Left renal cortex interstitium (tissue), 4 donors: ENCODE results near the gene UACA. TPM values are rescaled to one million over a fixed set of nuclear protein-coding genes. Genes with fewer than 3 reads are reported as not detected.
"Not testable (repeated sequence)": the region's sequence is repeated elsewhere in the genome, so short reads cannot be mapped to it uniquely, and the experiment has no call there.

ENCODE experiments used
- DNase-seq, 4 donors: peaks; one replicate each; pipeline ENCODE4 v3.0.0-alpha.2; 2013; ENCODE audit warnings: low read depth in 4 of 4, low spot score in 2 of 4, missing footprints in 1 of 4
- polyA plus RNA-seq, 4 donors: library from polyadenylated mRNA; unstranded; fragments of 120-200 nt; gene quantifications; one replicate each; pipeline ENCODE4 v1.2.1, GENCODE V29; 2013; ENCODE audit not compliant: insufficient read length in 4 of 4

UACA gene
- polyA plus RNA-seq, 4 donors: 86.6 to 131 (median 97.9) TPM

DNA sequence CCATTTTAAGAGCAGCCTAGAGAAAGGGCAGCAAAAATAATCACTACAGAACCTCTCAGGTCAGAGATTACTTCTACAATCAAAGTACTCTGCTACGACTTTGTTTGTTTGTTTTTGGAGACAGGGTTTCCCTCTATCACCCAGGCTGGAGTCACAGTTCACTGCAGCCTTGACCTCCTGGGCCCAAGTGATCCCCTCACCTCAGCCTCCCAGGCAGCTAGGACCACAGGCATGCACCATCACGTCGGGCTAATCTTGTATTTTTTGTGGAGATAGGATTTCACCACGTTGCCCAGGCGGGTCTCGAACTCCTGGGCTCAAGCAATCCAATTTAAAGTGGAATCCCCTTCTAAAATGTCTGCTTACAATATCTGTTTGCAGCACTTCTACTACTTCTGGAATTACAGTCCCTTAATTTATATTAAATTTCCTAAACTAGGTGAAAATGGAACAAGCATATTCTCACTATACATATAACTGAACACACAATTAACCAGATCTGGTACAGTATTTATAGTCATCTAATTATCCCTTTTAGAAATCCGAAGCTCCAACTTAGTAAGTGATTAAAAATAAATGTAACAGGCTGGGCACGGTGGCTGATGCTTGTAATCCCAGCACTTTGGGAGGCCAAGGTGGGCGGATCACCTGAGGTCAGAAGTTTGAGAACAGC lies 4.4 kb downstream of the UACA start:
- DNase-seq: no peak

DNA sequence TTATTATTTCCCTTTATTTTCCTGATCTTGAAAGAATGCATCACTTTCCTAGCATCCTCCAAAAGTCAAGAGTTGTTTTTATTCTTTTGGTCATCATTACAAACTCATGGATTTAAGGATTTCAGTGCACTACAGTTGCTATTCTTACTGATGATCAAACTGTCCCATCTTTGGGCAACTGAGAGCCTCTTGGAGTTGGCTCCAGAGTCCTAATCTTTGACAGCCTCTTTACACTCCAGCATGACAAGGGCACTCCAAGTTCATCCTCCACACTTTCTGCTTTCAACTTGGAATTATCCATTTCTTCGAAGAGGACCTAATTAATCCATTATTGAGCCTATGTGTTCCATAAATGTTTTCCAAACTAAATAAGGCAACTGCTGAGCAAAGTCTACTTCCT lies 5.7 kb downstream of the UACA start:
- no peak for DNase-seq

DNA sequence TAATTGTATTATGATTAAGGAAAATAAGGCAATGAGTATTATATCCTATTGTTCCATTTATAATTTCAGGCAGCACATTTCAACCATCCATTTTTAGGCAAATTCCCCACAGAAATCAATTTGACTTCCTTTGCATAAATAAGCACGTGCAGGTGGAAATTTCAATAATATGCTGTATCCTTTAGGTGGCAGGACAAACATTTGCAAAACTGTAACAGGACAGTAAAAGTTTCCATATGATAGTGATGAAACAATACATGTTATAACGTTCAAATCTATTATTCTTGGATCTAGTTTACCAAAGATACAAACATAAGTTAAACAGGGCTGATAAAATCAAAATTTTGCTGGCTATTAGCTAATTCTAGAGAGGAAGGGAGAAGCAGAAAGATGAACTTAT lies 8.5 kb downstream of the UACA start:
- no peak for DNase-seq

DNA sequence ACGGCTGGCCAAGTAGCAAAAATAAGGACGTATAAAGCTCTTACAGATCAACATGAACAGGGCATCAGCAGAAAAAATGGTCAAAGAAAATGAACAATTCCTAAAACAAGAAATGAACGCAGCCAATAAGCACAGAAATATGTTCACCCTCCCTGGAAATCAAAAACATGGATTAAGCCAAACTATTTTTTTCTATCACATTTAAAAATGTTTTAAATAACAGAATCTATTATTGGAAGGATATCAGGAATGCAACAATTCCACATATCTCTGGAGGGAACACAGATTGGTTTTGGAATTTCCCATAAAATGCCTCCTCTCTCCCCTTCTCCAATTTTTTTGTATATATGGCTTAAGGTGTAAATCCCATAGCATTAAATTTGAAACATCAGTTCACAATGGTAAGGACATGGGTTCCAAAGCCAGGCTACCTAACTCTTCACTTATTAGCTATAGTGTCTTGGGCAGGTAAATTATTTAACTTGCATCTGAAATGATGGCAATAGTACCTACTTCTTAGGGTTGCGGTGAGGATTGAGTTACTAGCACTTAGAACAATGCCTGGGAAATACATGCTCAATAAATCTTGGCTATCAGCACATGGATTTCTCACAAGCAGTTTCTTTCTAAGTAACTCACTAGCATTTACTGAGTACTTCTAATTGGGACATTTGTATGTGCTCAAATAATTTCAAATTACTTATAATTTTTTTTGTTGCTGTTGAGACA lies 10.1 kb downstream of the UACA start:
- no peak for DNase-seq

DNA sequence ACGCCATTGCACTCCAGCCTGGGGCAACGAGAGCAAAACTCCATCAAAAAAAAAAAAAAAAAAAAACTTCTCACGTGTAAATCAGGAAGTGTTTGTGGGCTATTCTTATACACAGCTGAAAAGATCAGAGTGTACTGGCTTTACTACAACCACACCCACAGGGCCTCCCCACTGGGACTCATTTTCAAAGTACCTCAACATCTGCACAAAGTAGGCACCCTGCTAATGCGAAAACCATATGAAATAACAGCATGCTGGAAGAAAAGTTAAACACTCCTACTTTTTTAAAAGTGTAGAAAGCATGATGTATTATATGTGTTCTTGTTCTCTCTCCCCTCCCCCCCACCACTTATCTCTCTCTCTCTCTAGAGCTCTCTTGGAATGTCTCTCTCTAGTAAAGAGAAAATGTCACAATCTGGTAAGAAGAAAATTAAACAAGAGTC lies 11.1 kb downstream of the UACA start:
- no peak for DNase-seq

DNA sequence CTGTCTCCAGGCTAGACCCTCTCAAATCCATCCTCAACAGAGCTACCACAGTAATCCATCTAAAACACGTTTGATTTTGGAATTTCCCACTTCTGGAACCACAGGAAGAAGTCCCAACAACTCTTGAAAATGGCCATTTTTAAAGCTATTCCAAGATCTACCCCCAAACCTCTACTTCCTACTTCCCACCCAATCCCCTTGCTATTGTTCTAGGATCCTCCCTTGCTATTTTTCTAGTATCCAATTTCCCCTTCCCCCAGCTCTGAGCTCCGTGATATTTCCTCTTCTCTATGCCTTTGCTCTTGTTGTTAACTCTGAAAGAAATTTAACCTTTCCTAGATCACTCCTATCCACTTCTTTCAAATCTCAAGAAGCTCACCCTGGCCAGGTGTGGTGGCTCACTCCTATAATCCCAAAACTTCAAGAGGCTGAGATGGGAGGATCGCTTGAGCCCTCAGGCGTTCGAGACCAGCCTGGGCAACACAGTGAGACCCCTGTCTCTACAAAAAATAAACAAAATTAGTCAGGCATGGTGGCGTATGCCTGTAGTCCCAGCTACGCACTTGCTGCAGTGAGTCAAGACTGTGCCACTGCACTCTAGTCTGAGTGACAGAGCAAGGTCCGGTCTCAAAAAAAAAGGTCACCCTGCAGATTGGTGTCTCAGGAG lies 13.0 kb downstream of the UACA start:
- no peak for DNase-seq

DNA sequence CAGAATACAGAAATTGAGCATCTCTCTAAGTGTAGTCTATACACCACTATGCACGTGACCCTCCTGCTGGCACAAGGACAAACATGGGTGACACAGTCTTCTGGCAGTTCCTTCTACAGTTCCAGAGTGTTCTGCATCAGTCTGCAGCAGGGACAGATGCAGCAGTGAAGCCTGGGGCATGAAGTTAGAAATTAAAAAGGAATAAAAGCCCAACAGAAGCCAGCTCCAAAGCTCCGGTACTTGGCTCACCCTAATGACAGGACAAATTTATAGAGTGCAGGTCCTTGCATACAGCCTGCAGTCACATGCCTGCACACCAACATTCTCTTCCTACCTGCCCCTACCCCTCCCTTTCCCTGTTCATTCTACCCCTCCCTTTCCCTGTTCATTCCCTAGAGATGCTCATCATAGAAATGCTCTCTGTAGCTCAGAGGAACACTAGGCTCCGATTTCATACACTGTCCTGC lies 15.0 kb downstream of the UACA start:
- no peak for DNase-seq

DNA sequence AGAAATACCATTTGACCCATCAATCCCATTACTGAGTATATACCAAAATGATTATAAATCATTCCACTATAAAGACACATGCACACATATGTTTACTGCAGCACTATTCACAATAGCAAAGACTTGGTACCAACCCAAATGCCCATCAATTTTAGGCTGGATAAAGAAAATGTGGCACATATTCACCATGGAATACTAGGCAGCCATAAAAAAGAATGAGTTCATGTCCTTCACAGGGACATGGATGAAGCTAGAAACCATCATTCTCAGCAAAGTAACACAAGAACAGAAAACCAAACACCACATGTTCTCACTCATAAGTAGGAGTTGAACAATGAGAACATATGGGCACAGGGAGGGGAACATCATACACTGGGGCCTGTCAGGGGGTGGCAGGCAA lies 16.8 kb downstream of the UACA start:
- DNase-seq: not testable (repeated sequence)

DNA sequence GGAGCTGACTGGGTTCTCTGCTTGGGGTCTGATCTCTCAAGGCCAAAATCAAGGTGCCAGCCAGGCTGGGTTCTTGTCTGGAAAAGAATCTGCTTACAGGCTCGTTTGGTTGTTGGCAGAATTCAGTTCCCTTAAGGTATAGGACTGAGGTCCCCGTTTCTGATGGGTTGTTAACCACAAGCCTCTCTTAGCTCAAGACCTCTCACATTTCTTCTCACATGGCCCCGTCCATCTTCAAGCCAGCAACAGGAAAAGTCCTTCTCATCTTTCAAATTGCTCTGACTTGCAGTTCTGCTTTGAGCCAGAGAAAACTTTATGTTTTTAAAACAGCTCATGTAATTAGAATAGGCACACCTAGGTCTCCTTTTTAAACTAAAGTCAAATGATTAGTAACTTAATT lies 20.4 kb downstream of the UACA start:
- no peak for DNase-seq

DNA sequence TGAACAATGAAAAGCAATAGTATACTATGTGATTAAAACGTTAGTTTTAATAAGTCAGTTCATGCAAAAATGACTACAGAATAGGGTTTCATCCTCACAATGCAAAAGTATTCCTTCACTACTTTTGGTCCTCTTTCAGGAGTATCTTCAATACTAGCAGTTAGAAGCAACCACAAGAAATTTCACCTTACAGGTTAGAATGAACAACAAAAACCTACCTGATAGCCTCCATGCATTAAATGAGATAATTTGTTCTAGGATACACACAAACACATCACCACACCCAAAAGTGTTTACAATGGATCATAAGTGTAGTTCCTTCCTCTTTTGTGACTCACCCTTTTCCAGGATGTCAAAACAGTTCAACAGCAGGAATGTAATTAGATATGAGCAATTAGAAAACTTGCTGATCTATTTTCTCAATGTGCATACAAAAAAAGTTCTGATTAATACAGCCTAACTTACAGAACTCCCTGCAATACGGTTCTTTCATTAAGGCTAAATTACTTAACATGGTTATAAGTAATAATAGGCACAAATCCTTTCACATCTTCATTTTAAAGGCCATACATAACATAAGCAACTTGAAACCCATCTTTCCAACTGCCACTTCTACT lies 21.6 kb downstream of the UACA start:
- no peak for DNase-seq

DNA sequence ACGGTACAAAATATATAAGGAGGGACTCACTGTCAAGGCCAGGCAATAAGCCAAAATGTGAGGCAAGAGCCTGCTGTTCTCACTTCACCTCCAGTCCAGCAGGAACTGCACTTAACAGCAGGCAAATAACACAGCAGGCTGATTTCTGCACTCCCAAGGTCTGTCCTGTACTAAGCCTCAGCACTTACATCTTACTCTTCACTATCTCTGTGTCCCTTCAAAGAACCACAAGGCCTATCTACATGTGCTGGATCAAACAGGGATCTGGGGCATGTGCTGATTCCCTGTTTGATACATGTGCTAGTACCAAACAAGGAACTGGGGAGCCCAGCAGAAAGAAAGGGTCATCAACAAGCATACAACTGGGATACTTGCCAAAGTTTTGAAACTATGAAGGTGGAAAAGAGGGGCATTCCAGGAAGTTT lies 22.2 kb downstream of the UACA start:
- no peak for DNase-seq

DNA sequence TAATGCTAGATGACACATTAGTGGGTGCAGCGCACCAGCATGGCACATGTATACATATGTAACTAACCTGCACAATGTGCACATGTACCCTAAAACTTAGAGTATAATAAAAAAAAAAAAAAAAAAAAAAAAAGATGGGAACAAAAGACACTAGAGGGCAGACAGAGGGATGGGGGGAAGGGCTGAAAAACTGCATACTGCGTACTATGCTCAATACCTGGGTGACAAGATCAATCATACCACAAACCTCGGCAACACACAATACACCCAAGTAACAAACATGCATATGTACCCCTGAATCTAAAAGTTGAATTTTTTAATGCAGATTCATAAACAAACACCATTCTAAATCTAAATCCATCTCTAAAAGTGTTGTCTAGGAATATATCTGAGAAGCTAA lies 28.3 kb downstream of the UACA start:
- DNase-seq: not testable (repeated sequence)

DNA sequence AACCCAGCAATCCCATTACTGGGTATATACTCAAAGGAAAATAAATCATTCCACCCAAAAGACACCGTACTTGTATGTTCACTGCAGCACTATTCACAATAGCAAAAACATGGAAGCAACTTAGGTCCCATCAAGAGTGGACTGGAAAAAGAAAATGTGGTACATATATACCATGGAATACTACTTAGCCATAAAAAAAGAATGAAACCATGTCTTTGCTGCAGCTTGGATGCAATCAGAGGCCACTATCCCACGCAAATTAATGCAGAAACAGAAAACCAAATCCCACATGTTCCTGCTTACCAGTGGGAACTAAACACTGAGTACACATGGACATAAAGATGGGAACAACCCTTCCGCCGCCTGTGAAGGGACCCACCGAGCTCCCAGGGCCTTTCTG lies 34.2 kb downstream of the UACA start:
- DNase-seq: no peak

DNA sequence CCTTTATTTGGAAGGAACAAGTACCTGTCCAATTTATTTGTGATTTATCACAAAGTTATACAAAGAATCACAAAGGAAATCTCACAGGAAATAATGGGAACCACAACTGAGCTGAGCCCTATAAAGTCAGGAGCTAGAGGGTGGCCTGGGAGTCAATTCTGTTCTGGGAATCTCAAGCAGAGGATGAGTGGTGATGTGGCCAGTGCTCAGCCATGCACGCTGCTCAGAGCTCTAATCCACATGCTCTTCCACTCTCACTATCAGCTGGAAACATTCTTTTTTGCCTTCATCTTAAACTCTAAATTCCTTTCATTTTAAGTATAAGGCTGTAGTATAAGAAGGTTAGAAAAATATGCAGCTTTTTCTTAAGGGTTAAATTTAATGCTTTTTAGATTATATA lies 36.6 kb downstream of the UACA start:
- no peak for DNase-seq

DNA sequence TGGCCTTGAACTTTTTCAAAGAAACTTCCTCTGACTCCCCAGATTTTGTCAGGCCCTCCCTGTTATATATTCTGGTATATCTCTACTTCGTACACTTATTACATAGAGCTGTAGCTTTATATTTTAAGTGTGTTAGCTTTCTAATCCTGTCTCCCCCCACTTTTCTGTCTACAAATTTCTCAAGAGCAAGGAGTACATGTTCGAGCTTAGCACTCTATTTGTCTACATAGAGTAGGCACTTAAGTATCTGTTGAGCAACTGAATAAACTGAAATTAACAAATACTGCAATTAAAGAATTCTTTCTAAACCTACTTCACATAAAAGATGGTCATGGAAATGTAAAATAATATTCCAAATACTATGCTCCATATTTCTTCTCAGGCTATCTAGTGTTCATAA lies 39.4 kb downstream of the UACA start:
- no peak for DNase-seq

DNA sequence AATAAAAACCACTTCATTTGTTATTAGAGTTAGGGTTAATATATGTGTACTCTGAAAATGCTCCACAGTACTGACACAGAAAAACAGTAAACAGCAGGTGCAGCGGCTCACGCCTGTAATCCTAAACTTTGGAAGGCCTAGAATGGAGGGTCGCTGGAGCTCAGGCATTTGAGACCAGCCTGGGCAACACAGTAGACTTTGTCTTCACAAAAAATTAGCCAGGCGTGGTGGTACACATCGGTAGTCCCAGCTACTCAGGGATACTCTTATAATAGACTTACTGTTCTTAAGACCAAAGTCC lies 40.3 kb downstream of the UACA start:
- no peak for DNase-seq

DNA sequence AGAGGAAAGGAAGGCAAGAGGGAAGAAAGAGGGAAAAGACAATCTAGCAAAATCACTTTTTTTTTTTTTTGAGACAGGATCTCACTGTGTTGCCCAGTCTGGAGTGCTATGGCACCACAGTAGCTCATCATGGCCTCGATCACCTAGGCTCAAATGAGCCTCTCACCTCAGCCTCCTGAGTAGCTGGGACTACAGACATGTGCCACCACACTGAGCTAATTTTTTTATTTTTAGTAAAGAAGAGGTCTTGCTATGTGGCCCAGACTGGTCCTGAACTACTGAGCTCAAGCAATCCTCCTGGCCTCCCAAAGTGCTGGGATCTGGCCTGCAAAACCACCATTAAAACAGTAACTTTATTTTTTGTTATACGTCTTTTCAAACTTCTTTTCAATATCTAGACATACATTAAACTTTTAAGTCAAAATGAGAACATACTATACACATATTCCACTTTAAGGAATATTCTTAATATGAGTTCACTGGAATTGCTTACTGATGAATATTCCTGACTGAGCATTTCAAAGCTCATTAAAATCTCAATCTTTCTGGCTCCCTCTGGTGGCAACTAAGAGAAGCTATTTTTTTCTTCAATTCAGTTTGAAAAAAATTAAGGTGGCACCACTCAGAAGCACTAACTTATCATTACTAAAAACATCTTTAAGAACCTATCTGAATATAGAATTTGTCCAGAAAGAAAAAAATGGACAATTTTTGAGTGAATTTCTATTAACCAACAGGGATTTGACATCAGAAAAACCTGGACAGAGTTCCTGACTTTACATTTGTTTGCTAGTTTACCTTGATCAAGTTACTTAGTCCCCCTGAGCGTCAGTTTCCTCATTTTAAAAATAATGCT lies 40.9 kb downstream of the UACA start:
- DNase-seq: no peak

DNA sequence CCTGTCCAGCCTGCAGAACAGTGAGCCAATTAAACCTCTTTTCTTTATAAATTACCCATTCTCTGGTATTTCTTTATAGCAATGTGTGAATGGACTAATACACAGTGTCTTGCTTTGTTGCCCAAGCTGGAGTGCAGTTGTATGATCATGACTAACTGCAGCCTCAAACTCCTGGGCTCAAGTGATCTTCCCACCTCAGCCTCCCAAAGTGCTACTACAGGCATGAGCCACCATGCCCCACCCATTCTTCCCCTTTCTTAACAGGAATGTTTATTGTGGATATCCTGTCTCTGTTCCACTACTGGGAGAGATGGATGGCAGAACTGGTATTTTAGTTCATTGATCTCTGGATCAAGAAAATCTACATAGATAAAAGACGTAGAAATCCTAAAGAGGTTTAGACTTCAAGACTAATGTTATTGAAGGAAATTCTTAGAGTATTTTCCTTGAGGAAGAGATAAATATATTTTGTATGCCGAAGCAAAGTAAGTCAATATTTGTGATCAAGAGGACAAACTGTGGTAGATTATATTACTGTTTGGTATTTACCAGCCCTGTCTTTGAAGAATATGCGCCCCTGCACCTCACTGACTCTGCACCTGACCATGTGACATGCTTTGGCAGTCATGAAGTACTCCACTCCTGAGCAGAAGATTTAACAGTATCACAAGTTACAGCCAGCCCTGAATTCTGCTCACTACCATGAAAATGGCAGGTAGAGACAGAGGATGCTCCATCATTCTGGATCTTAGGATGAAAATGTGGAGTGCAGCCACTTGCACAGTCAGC lies 42.9 kb downstream of the UACA start:
- no peak for DNase-seq

DNA sequence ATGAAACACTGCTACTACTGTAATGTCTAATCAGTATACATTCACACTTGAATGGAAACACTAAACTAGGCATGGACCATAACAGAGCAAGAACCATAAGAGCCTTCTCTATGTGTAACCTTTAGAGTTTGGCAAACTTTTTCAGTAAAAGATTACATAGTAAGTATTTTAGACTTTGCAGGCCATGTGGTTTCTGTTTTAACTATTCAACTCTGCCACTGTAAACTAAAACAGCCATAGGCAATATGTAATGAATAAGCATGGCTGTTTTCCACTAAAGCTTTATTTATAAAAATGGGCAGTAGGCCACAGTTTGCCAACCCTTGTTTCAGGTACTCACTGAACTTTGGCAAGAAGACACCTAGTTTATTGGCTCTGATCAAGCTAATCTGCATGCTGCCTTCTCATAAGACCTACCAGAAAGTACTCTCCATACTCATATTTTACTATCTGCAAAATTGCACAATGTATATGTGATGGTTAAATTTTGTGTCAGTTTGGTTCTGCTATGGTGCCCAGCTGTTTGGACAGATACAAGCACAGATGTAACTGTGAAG lies 46.0 kb downstream of the UACA start:
- DNase-seq: no peak
